ENCODE results near the gene MKRN1.
A peak's percentile ranks its signal among the peaks of the same experiment; 100 is the strongest.
"Not testable (repeated sequence)": the region's sequence is repeated elsewhere in the genome, so short reads cannot be mapped to it uniquely, and the experiment has no call there.

Gene MKRN1, protein sequence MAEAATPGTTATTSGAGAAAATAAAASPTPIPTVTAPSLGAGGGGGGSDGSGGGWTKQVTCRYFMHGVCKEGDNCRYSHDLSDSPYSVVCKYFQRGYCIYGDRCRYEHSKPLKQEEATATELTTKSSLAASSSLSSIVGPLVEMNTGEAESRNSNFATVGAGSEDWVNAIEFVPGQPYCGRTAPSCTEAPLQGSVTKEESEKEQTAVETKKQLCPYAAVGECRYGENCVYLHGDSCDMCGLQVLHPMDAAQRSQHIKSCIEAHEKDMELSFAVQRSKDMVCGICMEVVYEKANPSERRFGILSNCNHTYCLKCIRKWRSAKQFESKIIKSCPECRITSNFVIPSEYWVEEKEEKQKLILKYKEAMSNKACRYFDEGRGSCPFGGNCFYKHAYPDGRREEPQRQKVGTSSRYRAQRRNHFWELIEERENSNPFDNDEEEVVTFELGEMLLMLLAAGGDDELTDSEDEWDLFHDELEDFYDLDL

DNA sequence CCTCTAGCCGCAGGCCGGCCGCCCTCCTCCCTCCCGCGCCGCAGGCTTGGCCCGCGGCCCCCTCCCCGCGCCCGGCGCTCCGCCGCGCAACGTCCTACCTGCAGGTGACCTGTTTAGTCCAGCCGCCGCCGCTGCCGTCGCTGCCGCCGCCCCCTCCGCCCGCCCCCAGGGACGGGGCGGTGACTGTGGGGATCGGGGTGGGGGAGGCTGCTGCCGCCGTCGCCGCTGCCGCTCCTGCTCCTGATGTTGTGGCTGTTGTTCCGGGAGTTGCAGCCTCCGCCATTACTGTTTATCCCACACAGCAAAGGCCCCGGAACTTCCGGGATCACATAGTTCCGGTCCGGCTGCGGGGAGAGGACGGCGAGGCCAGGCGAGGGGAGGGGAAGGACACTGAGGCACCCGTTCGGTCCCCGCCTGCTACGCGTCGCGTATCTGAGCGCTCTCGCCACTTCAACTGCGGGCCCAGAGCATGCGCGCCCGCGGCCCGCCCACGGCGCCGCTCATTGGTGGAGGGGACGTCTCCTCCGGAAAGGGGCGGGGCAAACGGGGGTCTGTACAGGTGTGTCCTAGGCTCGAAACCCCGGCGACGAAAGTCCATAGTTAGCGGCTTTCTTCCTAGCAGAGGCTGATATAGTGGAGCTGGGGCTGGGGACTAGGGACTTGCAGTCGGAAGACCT is at the start of gene MKRN1:
Gene MKRN1 (minus strand): TSS at position 444 of the 677 bp plus-strand sequence. CDS start 161 bp downstream, at position 283.
- in situ Hi-C loops (cut with HindIII; ENCODE audit: low pct_ligation_motif_present, low pct_unique_long_range_greater_than_20kb, low sequenced_read_pairs) = no loop called here
- DNase-seq = peak; percentile 98

DNA sequence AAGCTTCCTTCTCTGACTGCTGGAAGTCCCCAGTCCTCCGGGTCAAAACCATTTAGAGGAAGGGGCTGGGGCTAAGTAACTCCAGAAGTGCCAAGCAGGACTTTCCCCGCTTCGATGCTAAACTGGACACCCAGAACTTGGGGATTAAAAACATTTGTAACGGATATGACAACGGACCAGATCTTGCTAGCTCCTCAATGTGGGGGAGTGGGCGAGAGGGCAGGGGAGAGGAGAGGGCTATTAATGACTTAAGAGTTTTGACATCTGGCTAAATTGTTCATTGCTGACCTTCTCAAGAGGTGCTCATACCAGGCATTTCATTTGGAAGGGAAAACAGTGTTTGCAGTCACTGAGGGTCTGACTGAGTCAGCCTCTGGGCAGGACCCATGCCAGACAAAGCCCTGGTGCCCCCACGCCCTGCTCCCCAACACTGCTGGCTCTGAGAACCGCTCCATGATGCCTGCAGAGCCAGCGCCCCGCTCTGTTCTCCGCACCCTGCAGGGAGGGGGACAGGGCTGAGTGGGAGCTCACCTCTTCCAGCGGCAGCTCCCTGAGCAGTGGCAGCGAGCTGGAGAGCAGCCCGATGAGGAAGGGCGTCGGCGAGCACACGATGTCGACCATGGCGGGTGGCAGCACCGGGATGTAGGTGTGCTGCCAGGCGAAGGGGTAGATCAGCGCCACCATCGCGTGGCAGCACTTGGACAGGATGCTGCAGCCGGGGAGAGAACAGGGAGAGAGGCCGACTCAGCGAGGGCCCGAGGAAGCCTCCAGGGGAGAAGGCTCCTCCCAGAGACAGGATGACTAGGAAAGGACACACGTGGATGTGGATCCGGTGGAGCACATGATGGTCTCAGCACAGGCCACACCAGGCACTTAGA is 47.7 kb upstream of the MKRN1 start:
- in situ Hi-C loops (cut with HindIII; ENCODE audit: low pct_ligation_motif_present, low pct_unique_long_range_greater_than_20kb, low sequenced_read_pairs) = no loop called here
- no peak for DNase-seq

- no peak for DNase-seq
- in situ Hi-C loops (cut with HindIII; ENCODE audit: low pct_ligation_motif_present, low pct_unique_long_range_greater_than_20kb, low sequenced_read_pairs) = no loop called here
Measured at GRCh38 chr7:140526214-140526613, 46.9 kb upstream of the MKRN1 start.

GRCh38 chr7:140525743-140526142 is 46.4 kb upstream of the MKRN1 start:
- no peak for DNase-seq
- in situ Hi-C loops (cut with HindIII; ENCODE audit: low pct_ligation_motif_present, low pct_unique_long_range_greater_than_20kb, low sequenced_read_pairs) = no loop called here

DNA sequence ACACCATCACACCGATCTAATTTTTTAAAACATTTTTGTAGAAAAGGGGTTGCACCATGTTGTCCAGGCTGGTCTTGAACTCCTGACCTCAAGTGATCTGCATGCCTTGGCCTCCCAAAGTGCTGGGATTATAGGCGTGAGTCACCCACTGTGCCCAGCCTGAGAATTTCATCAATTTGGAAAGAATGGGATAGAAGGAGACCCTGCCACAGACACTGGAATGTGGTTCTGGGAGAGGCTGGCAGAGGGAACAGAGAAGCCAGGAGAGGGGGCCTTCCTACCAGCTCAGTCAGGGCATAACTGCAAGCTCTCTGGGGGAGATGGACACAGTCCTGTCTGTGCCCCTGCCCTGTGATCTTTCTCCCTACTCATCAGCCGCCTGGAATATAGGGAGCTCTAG is 42.1 kb upstream of the MKRN1 start:
- in situ Hi-C loops (cut with HindIII; ENCODE audit: low pct_ligation_motif_present, low pct_unique_long_range_greater_than_20kb, low sequenced_read_pairs) = loop anchor here (25.0 kb wide), 1 partner anchor 116 kb away; the partner anchor contains the start of gene DENND2A
- DNase-seq = no peak

- DNase-seq = no peak
- in situ Hi-C loops (cut with HindIII; ENCODE audit: low pct_ligation_motif_present, low pct_unique_long_range_greater_than_20kb, low sequenced_read_pairs) = loop anchor here (25.0 kb wide), 1 partner anchor 118 kb away; the partner anchor contains the start of gene DENND2A
Measured at GRCh38 chr7:140519007-140519399, 39.7 kb upstream of the MKRN1 start.

- in situ Hi-C loops (cut with HindIII; ENCODE audit: low pct_ligation_motif_present, low pct_unique_long_range_greater_than_20kb, low sequenced_read_pairs) = loop anchor here (25.0 kb wide), 1 partner anchor 119 kb away; the partner anchor contains the start of gene DENND2A
- DNase-seq = no peak
Measured at GRCh38 chr7:140518370-140519006, 39.2 kb upstream of the MKRN1 start.

DNA sequence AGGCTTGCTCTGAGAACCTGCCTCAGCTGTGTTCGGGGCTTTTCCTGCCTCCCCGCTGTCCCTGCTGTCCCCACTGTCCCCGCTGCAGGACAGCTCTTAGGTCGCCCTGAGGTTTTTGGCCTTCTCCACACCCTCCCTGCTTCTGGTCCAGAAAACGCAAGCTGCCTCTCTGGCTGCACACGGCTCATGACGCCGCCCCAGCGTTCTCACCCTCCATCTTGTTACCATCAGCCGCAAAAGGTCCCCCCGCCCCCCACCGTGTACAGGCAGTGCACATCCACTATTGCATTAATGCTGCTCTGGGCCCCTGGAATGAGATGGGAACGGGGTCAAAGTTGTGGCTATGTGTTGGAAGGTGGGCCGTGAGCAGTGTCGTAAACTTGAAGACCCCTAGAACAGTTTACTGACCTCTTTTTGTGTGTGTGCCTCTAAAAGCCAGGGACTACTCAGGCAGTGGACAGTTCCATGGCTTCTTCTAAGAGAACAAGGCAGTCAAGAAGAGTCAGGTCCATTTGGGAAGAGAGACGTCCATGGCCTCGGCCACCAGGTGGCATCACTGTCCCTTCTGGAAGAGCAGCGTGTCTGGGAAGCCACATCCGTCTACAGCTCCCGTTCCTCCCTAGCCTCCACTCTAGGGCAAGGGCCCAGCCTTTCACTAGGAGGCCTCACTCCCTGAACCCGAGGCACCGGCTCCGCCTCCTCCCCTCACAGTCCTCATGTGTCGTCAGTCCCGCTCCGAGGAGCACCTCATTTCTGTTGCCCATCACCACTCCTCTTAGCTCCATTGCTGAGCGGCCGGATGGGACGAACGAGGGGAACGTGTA is 38.5 kb upstream of the MKRN1 start:
- in situ Hi-C loops (cut with HindIII; ENCODE audit: low pct_ligation_motif_present, low pct_unique_long_range_greater_than_20kb, low sequenced_read_pairs) = loop anchor here (25.0 kb wide), 1 partner anchor 120 kb away; the partner anchor contains the start of gene DENND2A

GRCh38 chr7:140512317-140513000 is 33.2 kb upstream of the MKRN1 start:
- DNase-seq = no peak
- in situ Hi-C loops (cut with HindIII; ENCODE audit: low pct_ligation_motif_present, low pct_unique_long_range_greater_than_20kb, low sequenced_read_pairs) = loop anchor here (25.0 kb wide), 1 partner anchor 125 kb away; the partner anchor contains the start of gene DENND2A

More for the DNA sequence above, 38.5 kb upstream of the MKRN1 start:
- DNase-seq = peak; percentile 95

DNA sequence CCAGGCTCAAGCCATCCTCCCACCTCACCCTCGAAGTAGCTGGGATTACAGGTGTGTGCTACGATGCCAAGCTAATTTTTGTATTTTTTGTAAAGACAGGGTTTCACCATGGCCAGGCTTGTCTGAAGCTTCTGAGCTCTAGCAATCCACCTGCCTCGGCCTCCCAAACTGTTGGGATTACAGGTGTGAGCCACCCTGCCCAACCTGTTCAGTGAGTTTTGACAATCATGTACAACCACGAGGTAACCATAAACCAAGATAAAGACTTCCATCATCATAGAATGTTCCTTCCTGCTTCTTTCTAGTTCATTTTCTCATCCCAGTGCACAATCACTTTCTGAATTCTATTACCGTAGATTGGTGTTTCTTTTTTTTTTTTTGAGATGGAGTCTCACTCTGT is 30.5 kb upstream of the MKRN1 start:
- DNase-seq = no peak
- in situ Hi-C loops (cut with HindIII; ENCODE audit: low pct_ligation_motif_present, low pct_unique_long_range_greater_than_20kb, low sequenced_read_pairs) = loop anchor here (25.0 kb wide), 1 partner anchor 128 kb away; the partner anchor contains the start of gene DENND2A

DNA sequence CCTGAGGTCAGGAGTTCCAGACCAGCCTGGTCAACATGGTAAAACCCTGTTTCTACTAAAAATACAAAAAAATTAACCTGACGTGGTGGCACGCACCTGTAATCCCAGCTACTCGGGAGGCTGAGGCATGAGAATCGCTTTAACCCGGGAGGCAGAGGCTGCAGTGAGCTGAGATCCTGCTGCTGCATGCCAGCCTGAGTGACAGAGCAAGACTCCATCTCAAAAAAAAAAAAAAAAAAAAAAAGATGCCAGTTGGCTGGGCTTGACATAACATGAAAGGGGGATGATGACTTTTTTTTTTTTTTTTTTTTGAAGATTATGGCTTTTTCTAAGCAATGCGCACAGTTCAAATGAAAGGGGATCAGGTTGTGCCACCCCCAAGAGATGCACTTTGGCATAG is 28.3 kb upstream of the MKRN1 start:
- not testable (repeated sequence) for DNase-seq
- in situ Hi-C loops (cut with HindIII; ENCODE audit: low pct_ligation_motif_present, low pct_unique_long_range_greater_than_20kb, low sequenced_read_pairs) = loop anchor here (25.0 kb wide), 1 partner anchor 130 kb away; the partner anchor contains the start of gene DENND2A

DNA sequence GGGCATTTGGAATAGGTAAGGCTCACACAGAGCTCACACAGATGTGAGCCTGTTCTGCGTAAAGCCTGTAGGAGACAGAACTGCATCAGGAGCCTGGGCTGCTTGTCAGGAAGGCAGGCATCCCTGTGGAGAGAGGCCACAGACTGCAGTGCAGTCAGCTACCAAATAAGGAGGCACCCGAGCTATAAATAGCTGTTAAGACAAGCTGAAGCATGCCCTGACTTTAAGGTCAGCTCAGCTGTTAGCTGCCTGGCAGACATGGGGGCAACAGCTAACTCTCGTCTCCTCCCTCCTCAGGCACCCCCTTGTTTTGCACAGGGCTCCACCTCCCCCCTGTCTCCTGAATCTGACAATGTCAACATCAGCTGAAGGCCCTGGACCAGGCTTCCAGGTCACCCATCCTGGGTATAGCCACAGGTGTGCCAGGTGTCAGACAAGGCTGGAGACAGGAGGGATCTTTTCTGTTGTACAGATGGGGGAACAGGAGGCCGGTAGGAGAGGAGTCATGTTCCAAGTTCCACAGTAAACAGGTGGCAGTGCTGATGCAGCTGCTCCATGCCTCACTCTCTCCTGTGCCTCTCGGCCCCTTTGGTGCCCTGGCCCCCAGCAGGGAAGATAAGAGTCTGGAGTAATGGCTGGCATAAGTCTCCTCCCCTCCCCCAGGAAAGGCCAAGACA is 27.6 kb upstream of the MKRN1 start:
- DNase-seq = no peak
- in situ Hi-C loops (cut with HindIII; ENCODE audit: low pct_ligation_motif_present, low pct_unique_long_range_greater_than_20kb, low sequenced_read_pairs) = loop anchor here (25.0 kb wide), 1 partner anchor 130 kb away; the partner anchor contains the start of gene DENND2A

DNA sequence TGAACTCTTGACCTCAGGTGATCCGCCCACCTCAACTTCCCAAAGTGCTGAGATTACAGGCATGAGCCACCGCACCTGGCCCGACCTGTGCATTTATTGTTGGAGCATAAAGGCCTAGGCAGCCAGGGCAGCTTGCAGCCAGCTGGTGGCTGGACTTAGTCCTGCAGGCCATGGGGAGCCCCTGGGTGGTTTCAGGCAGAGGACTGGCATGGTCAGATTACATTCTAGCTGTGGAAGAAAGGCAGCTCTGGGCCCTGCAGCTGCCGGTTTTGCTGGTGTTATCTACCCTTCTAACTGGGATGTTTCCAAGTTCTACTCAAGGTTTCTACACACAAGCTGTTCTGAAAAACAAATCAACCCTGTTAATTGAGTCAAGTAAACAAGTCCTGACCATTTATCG is 22.7 kb upstream of the MKRN1 start:
- no peak for DNase-seq
- in situ Hi-C loops (cut with HindIII; ENCODE audit: low pct_ligation_motif_present, low pct_unique_long_range_greater_than_20kb, low sequenced_read_pairs) = loop anchor here (25.0 kb wide), 1 partner anchor 135 kb away; the partner anchor contains the start of gene DENND2A

DNA sequence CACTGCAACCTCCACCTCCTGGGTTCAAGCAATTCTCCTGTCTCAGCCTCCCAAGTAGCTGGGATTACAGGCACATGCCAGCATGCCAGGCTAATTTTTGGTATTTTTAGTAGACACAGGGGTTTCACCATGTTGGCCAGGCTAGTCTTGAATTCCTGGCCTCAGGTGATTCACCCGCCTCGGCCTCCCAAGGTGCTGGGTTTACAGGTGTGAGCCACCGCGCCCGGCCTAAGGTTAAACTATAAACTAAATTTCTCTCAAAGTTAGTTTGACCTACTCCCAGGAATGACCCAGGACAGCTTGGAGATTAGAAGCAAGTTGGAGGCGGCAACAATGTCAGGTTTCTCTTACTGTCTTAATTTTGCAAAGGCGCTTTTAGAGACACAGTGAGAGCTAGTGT is 18.5 kb upstream of the MKRN1 start:
- DNase-seq; in situ Hi-C loops (cut with HindIII; ENCODE audit: low pct_ligation_motif_present, low pct_unique_long_range_greater_than_20kb, low sequenced_read_pairs): not testable (repeated sequence)

DNA sequence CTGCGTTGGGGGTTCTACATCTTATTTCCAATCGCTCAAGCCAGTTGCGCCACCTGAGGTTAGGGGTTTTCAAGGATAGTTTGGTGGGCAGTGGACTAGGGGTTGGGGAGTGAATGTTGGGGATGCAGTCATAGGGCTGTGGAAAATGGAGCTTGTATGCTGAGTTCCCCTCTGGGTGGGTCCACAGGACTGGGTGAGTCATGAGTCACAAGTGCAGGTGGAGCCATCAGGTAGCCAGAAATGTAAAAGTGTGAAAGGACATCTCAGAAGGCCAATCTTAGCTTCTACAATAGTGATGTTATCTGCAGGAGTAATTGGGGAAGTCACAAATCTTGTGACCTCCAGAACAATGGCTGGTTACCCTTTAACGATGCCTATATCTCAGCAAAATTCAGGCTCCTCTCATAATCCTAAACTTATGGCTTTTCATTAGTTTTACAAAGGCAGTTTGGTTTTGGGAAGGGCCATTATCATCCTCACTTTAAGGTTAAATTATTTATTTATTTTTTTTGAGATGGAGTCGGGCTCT is 18.0 kb upstream of the MKRN1 start:
- in situ Hi-C loops (cut with HindIII; ENCODE audit: low pct_ligation_motif_present, low pct_unique_long_range_greater_than_20kb, low sequenced_read_pairs) = no loop called here
- no peak for DNase-seq
